H1 (cell line): ENCODE measurements around the gene TERB1.

Experiments
- BCL11A ChIP-seq, 2 experiments: IDR thresholded peaks; one replicate each; pipeline ENCODE4 v1.6.1; 2011; ENCODE audit warnings: low read depth in 2 of 2, low read length in 2 of 2, mild to moderate bottlenecking in 2 of 2
- CTCF ChIP-seq, 3 experiments: IDR thresholded peaks; 1 replicate in 2 of 3; 2 replicates in 1 of 3; pipeline versions ENCODE4 v1.5.1 to v1.6.1; 2011; ENCODE audit warnings: low read length in 3 of 3, mild to moderate bottlenecking in 3 of 3, inconsistent platforms in 2 of 3, low read depth in 1 of 3, moderate library complexity in 1 of 3; ENCODE audit not compliant: insufficient read depth in 1 of 3; ENCODE audit errors: control extremely low read depth in 1 of 3
- FOSL1 ChIP-seq: IDR thresholded peaks from 2 replicates; pipeline ENCODE4 v1.6.1; 2011; ENCODE audit warnings: mild to moderate bottlenecking, low read depth, low read length, moderate library complexity; ENCODE audit not compliant: insufficient read depth
- JUND ChIP-seq: IDR thresholded peaks from 2 replicates; pipeline ENCODE4 v1.6.1; 2011; ENCODE audit warnings: mild to moderate bottlenecking, improper control_type of control experiment, low read length
- POLR2A ChIP-seq, 2 experiments: IDR thresholded peaks; 1 replicate in 1 of 2; 2 replicates in 1 of 2; pipeline ENCODE4 v1.6.1; 2011; ENCODE audit warnings: low read depth in 2 of 2, low read length in 2 of 2, mild to moderate bottlenecking in 2 of 2; ENCODE audit errors: control extremely low read depth in 1 of 2
- TAF1 ChIP-seq: IDR thresholded peaks from 2 replicates; pipeline ENCODE4 v1.6.1; 2011; ENCODE audit warnings: mild to moderate bottlenecking, low read depth, low read length

- no peak for TF ChIP-seq CTCF (IDR thresholded peaks at IDR 0.05; ENCODE audit: control extremely low read depth in 1 of 3, insufficient read depth in 1 of 3, low read depth in 1 of 3, low read length in 3 of 3)
- TF ChIP-seq JUND: no peak
- no peak for TF ChIP-seq FOSL1
- no peak for TF ChIP-seq POLR2A (IDR thresholded peaks at IDR 0.05; ENCODE audit: control extremely low read depth in 1 of 2, low read depth in 2 of 2, low read length in 2 of 2)
- no peak for TF ChIP-seq TAF1
- TF ChIP-seq BCL11A (IDR thresholded peaks at IDR 0.05; ENCODE audit: low read depth in 2 of 2, low read length in 2 of 2): no peak
Observed at GRCh38 chr16:66746682-66747081, 54.7 kb downstream of the TERB1 start.
